Lung (tissue), 12 donors: ENCODE results near the gene TRMT44. TPM values are rescaled to one million over a fixed set of nuclear protein-coding genes. Genes with fewer than 3 reads are reported as not detected.

ENCODE experiments used
- ATAC-seq: fragments of 200-7000 bp; cut with Tn5 transposase; one replicate; pipeline ENCODE4 v1.9.1; 2020; ENCODE audit warnings: moderate number of reproducible peaks; ENCODE audit not compliant: insufficient read depth, low FRiP score
- DNase-seq, 3 donors: peaks; one replicate each; pipeline ENCODE4 v3.0.0-alpha.2; 2013 to 2017
- H3K27ac ChIP-seq, 2 donors: one replicate each; pipeline ENCODE4 v1.5.1; 2013; ENCODE audit warnings: mild to moderate bottlenecking in 2 of 2, moderate library complexity in 2 of 2, control low read depth in 1 of 2, inconsistent platforms in 1 of 2, low read depth in 1 of 2, low read length in 1 of 2
- H3K27me3 ChIP-seq, 3 donors: one replicate each; pipeline ENCODE4 v1.5.1; 2013; ENCODE audit warnings: low read length in 2 of 3; ENCODE audit not compliant: control insufficient read depth in 3 of 3, insufficient read depth in 3 of 3
- H3K36me3 ChIP-seq, 4 donors: one replicate each; pipeline ENCODE4 v1.5.1; 2013; ENCODE audit warnings: low read length in 4 of 4, mild to moderate bottlenecking in 1 of 4, moderate library complexity in 1 of 4; ENCODE audit not compliant: control insufficient read depth in 4 of 4, insufficient read depth in 4 of 4
- H3K4me1 ChIP-seq, 5 donors: one replicate each; pipeline ENCODE4 v1.5.1; 2013; ENCODE audit warnings: low read length in 5 of 5, mild to moderate bottlenecking in 2 of 5, moderate library complexity in 1 of 5; ENCODE audit not compliant: control insufficient read depth in 5 of 5, insufficient read depth in 5 of 5
- H3K4me3 ChIP-seq: one replicate; pipeline ENCODE4 v1.5.1; 2013; ENCODE audit warnings: mild to moderate bottlenecking, control low read depth, moderate library complexity
- H3K9ac ChIP-seq, 2 donors: one replicate each; pipeline ENCODE4 v1.5.1; 2013; ENCODE audit warnings: low read length in 2 of 2, control low read depth in 1 of 2; ENCODE audit not compliant: insufficient read depth in 1 of 2
- H3K9me3 ChIP-seq, 4 donors: one replicate each; pipeline ENCODE4 v1.5.1; 2013; ENCODE audit warnings: low read length in 3 of 4, mild to moderate bottlenecking in 1 of 4, moderate library complexity in 1 of 4; ENCODE audit not compliant: control insufficient read depth in 4 of 4, insufficient read depth in 3 of 4
- CTCF ChIP-seq: IDR thresholded peaks from 2 replicates; pipeline ENCODE4 v1.5.1; 2012; ENCODE audit warnings: mild to moderate bottlenecking; ENCODE audit errors: control extremely low read depth, extremely low read depth
- WGBS, 2 donors: extraction: QIAGEN DNeasy Blood & Tissue Kit; methylation state at CpG; one replicate each; pipeline ENCODE4 v1.1.7; 2013; 5-methylcytosine and 5-hydroxymethylcytosine counted together
- polyA plus RNA-seq, 2 donors: library from polyadenylated mRNA; stranded (reverse); fragments of 200-250 nt; gene quantifications; one replicate each; pipeline ENCODE4 v1.2.1, GENCODE V29; 2013
- total RNA-seq, 2 donors: library from RNA; depleted of rRNA in 1 of 2; stranded (reverse); fragments of >200 nt in 1 of 2; gene quantifications; one replicate each; pipeline ENCODE4 v1.2.1, GENCODE V29; 2014 to 2021
- donor health status: control.
- donor health status: control.
- donor health status: Bipolar disorder and iron deficiency.
- donor health status: healthy.
- donor health status: DM: yes; HTN: yes; CAD: no.

Gene TRMT44
- total and polyA plus RNA-seq, 4 donors: 7.3 to 24.8 (median 15.0) TPM

- WGBS, 2 donors: 89 to 93% methylated on average over 31 of the region's 31 CpGs
- no peak for TF ChIP-seq CTCF
- no peak overlapping the region for H3K4me3 ChIP-seq
These were observed 25.3 kb downstream of the TRMT44 start for GRCh38 chr4:8465615-8466611.

GRCh38 chr4:8467016-8467415 lies 26.4 kb downstream of the TRMT44 start:
- H3K4me3 ChIP-seq: no peak overlapping the region
- H3K9ac ChIP-seq: no peak overlapping the region
- peaks cover 10 to 48% (median 18%) of the 10 kb centered on the region in 4 donors for H3K36me3 ChIP-seq
- H3K4me1 ChIP-seq: peaks cover 0 to 3% (median 1%) of the 10 kb centered on the region in 5 donors
- ATAC-seq: no peak
- H3K27me3 ChIP-seq: no peaks in the 10 kb centered on the region
- 99% methylated on average over 18 of the region's 18 CpGs for WGBS, 2 donors
- no peak overlapping the region for H3K27ac ChIP-seq
- no peaks in the 10 kb centered on the region for H3K9me3 ChIP-seq
- no peak for TF ChIP-seq CTCF
- no peak for DNase-seq

More at GRCh38 chr4:8465615-8466611, 25.3 kb downstream of the TRMT44 start:
- no peak for ATAC-seq
- peaks cover 0 to 3% (median 0%) of the 10 kb centered on the region in 5 donors for H3K4me1 ChIP-seq
- no peak for DNase-seq
- no peak overlapping the region for H3K9ac ChIP-seq
- H3K27ac ChIP-seq: no peak overlapping the region
- H3K36me3 ChIP-seq: peaks cover 10 to 49% (median 18%) of the 10 kb centered on the region in 4 donors
- H3K9me3 ChIP-seq: no peaks in the 10 kb centered on the region
- no peaks in the 10 kb centered on the region for H3K27me3 ChIP-seq

- Histone ChIP-seq H3K4me3 (no peak overlapping the region), H3K36me3 (peaks cover 6 to 47% (median 16%) of the 10 kb centered on the region in 4 donors), H3K9ac (no peak overlapping the region), H3K27ac (no peak overlapping the region), H3K27me3 (no peaks in the 10 kb centered on the region), H3K9me3 (no peaks in the 10 kb centered on the region), H3K4me1 (peaks cover 0 to 21% (median 12%) of the 10 kb centered on the region in 5 donors)
- peak; percentile 69 for TF ChIP-seq CTCF
- DNase-seq: peak; percentile 61 to 76 (median 68)
- 48 to 54% methylated on average over 21 of the region's 21 CpGs for WGBS, 2 donors
- ATAC-seq: peak; percentile 31
These were observed 28.4 kb downstream of the TRMT44 start for GRCh38 chr4:8468746-8469535.
